Activated CD4-positive, alpha-beta T cell treated with anti-CD3 and anti-CD28 coated beads for 24 hours (primary cell): ENCODE measurements around the gene TNFSF11.
"Not testable (repeated sequence)": the region's sequence is repeated elsewhere in the genome, so short reads cannot be mapped to it uniquely, and the experiment has no call there.

Experiments
- DNase-seq, 2 donors: peaks; one replicate each; pipeline ENCODE4 v3.0.0-alpha.2; 2020; ENCODE audit warnings: low read depth in 2 of 2

The TNFSF11 gene

GRCh38 chr13:42560320-42560719 lies 13.6 kb upstream of the TNFSF11 start:
- not testable (repeated sequence) for DNase-seq

GRCh38 chr13:42561752-42562467 lies 12.0 kb upstream of the TNFSF11 start:
- no peak for DNase-seq

- no peak for DNase-seq
Observed at GRCh38 chr13:42567906-42568305, 6.0 kb upstream of the TNFSF11 start.

GRCh38 chr13:42569576-42570344 lies 4.2 kb upstream of the TNFSF11 start:
- DNase-seq = no peak

GRCh38 chr13:42571895-42572294 lies 2.1 kb upstream of the TNFSF11 start:
- no peak for DNase-seq

GRCh38 chr13:42574435-42575311 lies 721 bp downstream of the TNFSF11 start:
- peak; percentile 36 to 58 for DNase-seq

- no peak for DNase-seq
Observed at GRCh38 chr13:42575938-42576337, 2.0 kb downstream of the TNFSF11 start.

- no peak for DNase-seq
Observed at GRCh38 chr13:42577538-42577937, 3.6 kb downstream of the TNFSF11 start.

- DNase-seq = no peak
Observed at GRCh38 chr13:42580644-42581043, 6.7 kb downstream of the TNFSF11 start.

GRCh38 chr13:42581427-42581826 lies 7.5 kb downstream of the TNFSF11 start:
- DNase-seq = no peak

- no peak for DNase-seq
Observed at GRCh38 chr13:42591602-42592001, 17.6 kb downstream of the TNFSF11 start.

- DNase-seq = no peak
Observed at GRCh38 chr13:42592915-42593900, 19.3 kb downstream of the TNFSF11 start.

- DNase-seq = peak; percentile 25 to 41
Observed at GRCh38 chr13:42594481-42595252, 20.7 kb downstream of the TNFSF11 start.

GRCh38 chr13:42595253-42595571 lies 21.3 kb downstream of the TNFSF11 start:
- DNase-seq = no peak

GRCh38 chr13:42597505-42597904 lies 23.6 kb downstream of the TNFSF11 start:
- no peak for DNase-seq

GRCh38 chr13:42600943-42601342 lies 27.0 kb downstream of the TNFSF11 start:
- no peak for DNase-seq

- DNase-seq = no peak
Observed at GRCh38 chr13:42602906-42603305, 29.0 kb downstream of the TNFSF11 start.

- no peak for DNase-seq
Observed at GRCh38 chr13:42603571-42603970, 29.6 kb downstream of the TNFSF11 start.

GRCh38 chr13:42607546-42607945 lies 33.6 kb downstream of the TNFSF11 start:
- no peak for DNase-seq

GRCh38 chr13:42610649-42611048 lies 36.7 kb downstream of the TNFSF11 start:
- no peak for DNase-seq
